SW 1271 (cell line): ENCODE measurements around the gene HMG20B.

Experiments
- DNase-seq, 2 experiments: peaks; one replicate each; lab custom pipeline; 2025; lab: John Stamatoyannopoulos, UW

HMG20B gene

GRCh38 chr19:3608079-3608641, 35.4 kb downstream of the HMG20B start:
- DNase-seq: no peak

GRCh38 chr19:3608750-3609322, 36.1 kb downstream of the HMG20B start:
- no peak for DNase-seq

GRCh38 chr19:3609779-3610719, 37.3 kb downstream of the HMG20B start:
- DNase-seq: no peak

- DNase-seq: no peak
These were observed 38.3 kb downstream of the HMG20B start for GRCh38 chr19:3610745-3611717.

- no peak for DNase-seq
These were observed 39.1 kb downstream of the HMG20B start for GRCh38 chr19:3611841-3612240.

- DNase-seq: no peak
These were observed 39.6 kb downstream of the HMG20B start for GRCh38 chr19:3612330-3612729.

- no peak for DNase-seq
These were observed 40.4 kb downstream of the HMG20B start for GRCh38 chr19:3612901-3613741.

- no peak for DNase-seq
These were observed 41.3 kb downstream of the HMG20B start for GRCh38 chr19:3613818-3614661.

GRCh38 chr19:3614858-3615505, 42.2 kb downstream of the HMG20B start:
- DNase-seq: no peak

- DNase-seq: no peak
These were observed 42.9 kb downstream of the HMG20B start for GRCh38 chr19:3615524-3616135.

- no peak for DNase-seq
These were observed 44.7 kb downstream of the HMG20B start for GRCh38 chr19:3617463-3617862.

- no peak for DNase-seq
These were observed 45.5 kb downstream of the HMG20B start for GRCh38 chr19:3618144-3618810.

GRCh38 chr19:3618811-3619630, 46.3 kb downstream of the HMG20B start:
- DNase-seq: no peak

- DNase-seq: no peak
These were observed 46.9 kb downstream of the HMG20B start for GRCh38 chr19:3619631-3620012.

- no peak for DNase-seq
These were observed 47.5 kb downstream of the HMG20B start for GRCh38 chr19:3620145-3620816.

GRCh38 chr19:3620817-3621547, 48.2 kb downstream of the HMG20B start:
- no peak for DNase-seq
